ENCODE measurements around the gene DENND1A. TPM values are rescaled to one million over a fixed set of nuclear protein-coding genes. Genes with fewer than 3 reads are reported as not detected.
A peak's percentile ranks its signal among the peaks of the same experiment; 100 is the strongest.

The DENND1A gene
- total RNA-seq, 1 donor from 2014 or later, result 25.2 TPM

- H3K36me3 Mint-ChIP-seq (ENCODE audit: low read depth), result no peaks in the 10 kb centered on the region
- TF ChIP-seq CTCF (IDR thresholded peaks at IDR 0.05), result no peak
- H3K4me1 Mint-ChIP-seq, result peaks cover 78% of the 10 kb centered on the region
- ChIA-PET CTCF (no interaction called here), POLR2A (interaction anchor here (0.6 to 13.0 kb wide), 4 partner anchors 20 to 247 kb away, joined by 3 to 304 read pairs (median 4); no protein-coding TSS in a partner anchor)
- peak overlapping the region; percentile 60 for H3K4me3 Mint-ChIP-seq
- intact Hi-C loops (cut with micrococcal nuclease), result loop anchor here (2.0 to 10.0 kb wide), 3 partner anchors 437 to 877 kb away; partner anchors contain the start of gene RC3H2
- ATAC-seq (ENCODE audit: low read depth) (no peak), DNase-seq (no peak)
- no peaks in the 10 kb centered on the region for H3K9me3 Mint-ChIP-seq
- H3K27me3 Mint-ChIP-seq, result no peaks in the 10 kb centered on the region
- peak overlapping the region; percentile 96 for H3K27ac Mint-ChIP-seq
Measured at GRCh38 chr9:123341816-123342215, 588.1 kb downstream of the DENND1A start.

- intact Hi-C loops (cut with micrococcal nuclease), result loop anchor here (1.0 to 10.0 kb wide), 7 partner anchors 35 to 877 kb away; partner anchors contain the start of gene STRBP
- peak overlapping the region; percentile 85 for H3K4me3 Mint-ChIP-seq
- peak overlapping the region; percentile 96 for H3K27ac Mint-ChIP-seq
- no peak for DNase-seq
- CTCF ChIA-PET, result interaction anchor here (0.7 to 2.9 kb wide), 6 partner anchors 9 to 238 kb away, joined by 3 to 17 read pairs (median 4); no protein-coding TSS in a partner anchor
- POLR2A ChIA-PET, result interaction anchor here (0.6 to 13.0 kb wide), 31 partner anchors 9 to 1075 kb away, joined by 3 to 304 read pairs (median 4); partner anchors contain the start of genes MRRF, RABGAP1, RBM18 and STRBP
- H3K9me3 Mint-ChIP-seq, result no peaks in the 10 kb centered on the region
- no peaks in the 10 kb centered on the region for H3K36me3 Mint-ChIP-seq (ENCODE audit: low read depth)
- H3K27me3 Mint-ChIP-seq, result no peaks in the 10 kb centered on the region
- TF ChIP-seq CTCF (IDR thresholded peaks at IDR 0.05), result no peak
- peaks cover 98% of the 10 kb centered on the region for H3K4me1 Mint-ChIP-seq
- ATAC-seq (ENCODE audit: low read depth), result peak; percentile 12
Measured at GRCh38 chr9:123339666-123340510, 590.0 kb downstream of the DENND1A start.

GRCh38 chr9:123338710-123339665, 590.9 kb downstream of the DENND1A start:
- Mint-ChIP-seq H3K9me3 (no peaks in the 10 kb centered on the region), H3K4me1 (peaks cover 97% of the 10 kb centered on the region), H3K27ac (peak overlapping the region; percentile 96), H3K36me3 (ENCODE audit: low read depth) (no peaks in the 10 kb centered on the region), H3K4me3 (peak overlapping the region; percentile 85), H3K27me3 (no peaks in the 10 kb centered on the region)
- POLR2A ChIA-PET, result interaction anchor here (0.5 to 13.0 kb wide), 32 partner anchors 9 to 948 kb away, joined by 3 to 304 read pairs (median 5); partner anchors contain the start of genes PDCL, RABGAP1, STRBP and ZBTB26
- intact Hi-C loops (cut with micrococcal nuclease), result loop anchor here (1.0 to 2.0 kb wide), 7 partner anchors 13 to 244 kb away; partner anchors contain the start of gene STRBP
- TF ChIP-seq CTCF (IDR thresholded peaks at IDR 0.05), result no peak
- DNase-seq, result peak; percentile 76
- peak; percentile 56 for ATAC-seq (ENCODE audit: low read depth)
- CTCF ChIA-PET, result interaction anchor here (0.7 to 2.9 kb wide), 7 partner anchors 10 to 237 kb away, joined by 3 to 17 read pairs (median 4); no protein-coding TSS in a partner anchor

- Mint-ChIP-seq H3K27me3 (no peaks in the 10 kb centered on the region), H3K36me3 (ENCODE audit: low read depth) (no peaks in the 10 kb centered on the region), H3K4me1 (peaks cover 95% of the 10 kb centered on the region), H3K4me3 (peak overlapping the region; percentile 85), H3K27ac (peak overlapping the region; percentile 96), H3K9me3 (no peaks in the 10 kb centered on the region)
- ATAC-seq (ENCODE audit: low read depth), result peak; percentile 61
- ChIA-PET CTCF (interaction anchor here (1.1 to 2.8 kb wide), 2 partner anchors 12 to 113 kb away, joined by 7 to 15 read pairs; no protein-coding TSS in a partner anchor), POLR2A (interaction anchor here (0.5 to 13.0 kb wide), 11 partner anchors 11 to 509 kb away, joined by 3 to 304 read pairs (median 18); partner anchors contain the start of genes PDCL and STRBP)
- peak; percentile 61 for DNase-seq
- intact Hi-C loops (cut with micrococcal nuclease), result loop anchor here (1.0 to 2.0 kb wide), 4 partner anchors 12 to 243 kb away; no protein-coding TSS in a partner anchor
- TF ChIP-seq CTCF (IDR thresholded peaks at IDR 0.05), result no peak
Measured at GRCh38 chr9:123337971-123338370, 592.0 kb downstream of the DENND1A start.

All from activated B cell treated with CpG ODN at 0.5 μM for 24 hours (primary cell).